K562 (cell line): ENCODE data around the gene PALLD. TPM values are rescaled to one million over a fixed set of nuclear protein-coding genes. Genes with fewer than 3 reads are reported as not detected.

Experiments used
- ATAC-seq: fragments of 200-7000 bp; cut with Tn5 transposase; 3 replicates; pipeline ENCODE4 v1.9.1; 2020; ENCODE audit warnings: moderate library complexity
- BruUV-seq: library from RNA; stranded (reverse); fragments of 400-500 nt; replicated peaks from 2 replicates; lab custom pipeline; 2021; lab: Mats Ljungman, UMichigan
- CTCF ChIA-PET: fragments of 300-600 bp; formaldehyde crosslinking; extraction: SDS; loops from one replicate; lab custom pipeline; 2021; ENCODE audit warnings: low intra/inter-chr PET ratio; lab: Yijun Ruan, JAX
- POLR2A ChIA-PET: fragments of 300-600, 350-650 bp; sonication (Branson Sonifier 250); formaldehyde crosslinking; extraction: SDS; loops from one replicate; lab custom pipeline; 2021; ENCODE audit warnings: antibody characterized with exemption, inconsistent platforms; lab: Yijun Ruan, JAX
- DNase-seq, 4 experiments: peaks; one replicate each; pipeline versions ENCODE4 v3.0.0 to v3.0.0-alpha.2; 2011 to 2018; ENCODE audit warnings: low spot score in 3 of 4, mixed read lengths in 3 of 4; ENCODE audit errors: extremely low read depth in 1 of 4
- FAIRE-seq: peaks from 2 replicates; lab custom pipeline; 2011; peaks lifted over from hg19 to GRCh38; lab: Jason Lieb, UNC
- H2AFZ ChIP-seq: 2 replicates; pipeline ENCODE4 v1.6.0; 2011; ENCODE audit warnings: low read depth, low read length, control low read depth, inconsistent platforms
- H3K27ac ChIP-seq: fragments of 200-600 bp; 3 replicates; pipeline ENCODE4 v1.8.0; 2011; ENCODE audit warnings: low read depth, mild to moderate bottlenecking, control low read depth, inconsistent platforms, low read length, moderate library complexity, mixed read lengths; ENCODE audit errors: extremely low read depth
- H3K27me3 ChIP-seq, 2 experiments: fragments of 300-600 bp in 1 of 2; 2 replicates in 1 of 2; 3 replicates in 1 of 2; pipeline versions ENCODE4 v1.6.0 to v1.8.0; 2011; ENCODE audit warnings: inconsistent platforms in 2 of 2, low read length in 2 of 2, mild to moderate bottlenecking in 1 of 2, mixed read lengths in 1 of 2, moderate library complexity in 1 of 2; ENCODE audit not compliant: control insufficient read depth in 2 of 2, insufficient read depth in 2 of 2
- H3K36me3 ChIP-seq: fragments of 300-600 bp; 3 replicates; pipeline ENCODE4 v1.8.0; 2011; ENCODE audit warnings: mild to moderate bottlenecking, low read length, inconsistent platforms; ENCODE audit not compliant: control insufficient read depth, insufficient read depth
- H3K4me1 ChIP-seq, 2 experiments: fragments of 200-600 bp in 1 of 2; replicated peaks in 1 of 2; 2 replicates in 1 of 2; 3 replicates in 1 of 2; pipeline versions ENCODE4 v1.5.1 to v1.8.0; 2011; ENCODE audit warnings: inconsistent platforms in 2 of 2, low read length in 2 of 2, mild to moderate bottlenecking in 1 of 2, mixed read lengths in 1 of 2, moderate library complexity in 1 of 2; ENCODE audit not compliant: control insufficient read depth in 2 of 2, insufficient read depth in 2 of 2
- H3K4me2 ChIP-seq: 2 replicates; pipeline ENCODE4 v1.6.1; 2011; ENCODE audit warnings: low read length, control low read depth, inconsistent platforms, mixed read lengths; ENCODE audit not compliant: insufficient read depth
- H3K4me3 ChIP-seq: fragments of 200-600 bp; sonication (generic), shearing (Covaris generic); 2 replicates; pipeline ENCODE4 v1.5.1; 2016; ENCODE audit warnings: control low read depth, inconsistent platforms
- H3K79me2 ChIP-seq: fragments of 200-600 bp; 3 replicates; pipeline ENCODE4 v1.8.0; 2011; ENCODE audit warnings: low read length, inconsistent platforms; ENCODE audit not compliant: control insufficient read depth, insufficient read depth
- H3K9ac ChIP-seq, 2 experiments: 2 replicates each; pipeline versions ENCODE4 v1.6.0 to v1.6.1; 2011; ENCODE audit warnings: low read depth in 2 of 2, low read length in 2 of 2, control low read depth in 1 of 2, inconsistent platforms in 1 of 2, mild to moderate bottlenecking in 1 of 2, mixed read lengths in 1 of 2; ENCODE audit not compliant: insufficient read depth in 1 of 2
- H3K9me1 ChIP-seq: one replicate; pipeline ENCODE4 v1.6.0; 2011; ENCODE audit warnings: inconsistent platforms, mild to moderate bottlenecking, low read length, moderate library complexity; ENCODE audit not compliant: control insufficient read depth, insufficient read depth
- H3K9me3 ChIP-seq: replicated peaks from 2 replicates; pipeline ENCODE4 v1.5.1; 2011; ENCODE audit warnings: low read depth, low read length, inconsistent platforms; ENCODE audit not compliant: control insufficient read depth, insufficient read depth
- H4K20me1 ChIP-seq: replicated peaks from 2 replicates; pipeline ENCODE4 v1.6.1; 2011; ENCODE audit warnings: low read length, inconsistent platforms, mixed read lengths; ENCODE audit not compliant: control insufficient read depth, insufficient read depth
- CBFA2T2 ChIP-seq: fragments of 450-650 bp; conservative IDR thresholded peaks from 2 replicates; pipeline ENCODE4 v1.6.1; 2017; ENCODE audit warnings: mild to moderate bottlenecking
- CTCF ChIP-seq, 3 experiments: IDR thresholded peaks in 2 of 3; conservative IDR thresholded peaks in 1 of 3; 2 replicates each; pipeline ENCODE4 v1.5.1; 2011 to 2012; ENCODE audit warnings: low read length in 3 of 3, mild to moderate bottlenecking in 3 of 3, control low read depth in 2 of 3, improper control_type of control experiment in 1 of 3, inconsistent platforms in 1 of 3, low read depth in 1 of 3, mixed read lengths in 1 of 3, moderate library complexity in 1 of 3; ENCODE audit not compliant: insufficient read depth in 2 of 3
- E4F1 ChIP-seq: fragments of 250-450 bp; sonication (Bioruptor Pico); IDR thresholded peaks from 2 replicates; pipeline ENCODE4 v1.5.0; 2021; ENCODE audit warnings: mild to moderate bottlenecking, borderline replicate concordance
- FOXO4 ChIP-seq: fragments of 450-650 bp; formaldehyde crosslinking; IDR thresholded peaks from 2 replicates; pipeline ENCODE4 v1.4.0; 2020; ENCODE audit warnings: mild to moderate bottlenecking, moderate library complexity
- JUNB ChIP-seq: fragments of 450-650 bp; formaldehyde crosslinking; conservative IDR thresholded peaks from 2 replicates; pipeline ENCODE4 v1.4.0; 2020; ENCODE audit warnings: mild to moderate bottlenecking
- MED1 ChIP-seq: sonication (generic); formaldehyde crosslinking; IDR thresholded peaks from 2 replicates; pipeline ENCODE4 v1.8.1; 2023; ENCODE audit warnings: missing genetic modification reagents, borderline replicate concordance
- POLR2H ChIP-seq: IDR thresholded peaks from 2 replicates; pipeline ENCODE4 v1.6.1; 2016; ENCODE audit warnings: missing genetic modification characterization, low read depth, mild to moderate bottlenecking, control low read depth, missing compliant biosample characterization, moderate library complexity
- POLR3G ChIP-seq: IDR thresholded peaks from 2 replicates; pipeline ENCODE4 v1.6.1; 2011; ENCODE audit not compliant: insufficient read length, insufficient replicate concordance; ENCODE audit errors: extremely low read depth
- RBM39 ChIP-seq: fragments of 200-400 bp; formaldehyde crosslinking; optimal IDR thresholded peaks from 2 replicates; pipeline ENCODE3; 2018; ENCODE audit warnings: low read depth, low read length
- TAF7 ChIP-seq: fragments of 450-650 bp; IDR thresholded peaks from 2 replicates; pipeline ENCODE4 v1.6.1; 2016; ENCODE audit warnings: missing genetic modification characterization, missing compliant biosample characterization
- ZNF79 ChIP-seq: fragments of 250-450 bp; sonication (Bioruptor Pico); IDR thresholded peaks from 2 replicates; pipeline ENCODE4 v1.4.0; 2020; ENCODE audit warnings: low read depth, mild to moderate bottlenecking, moderate library complexity
- WGBS: fragments of 100-300 bp; shearing (Covaris generic); methylation state at CpG from one replicate; pipeline ENCODE4 v1.1.6; 2016; ENCODE audit warnings: low coverage, mixed read lengths; ENCODE audit not compliant: insufficient coverage; ENCODE audit errors: missing lambda C conversion rate; 5-methylcytosine and 5-hydroxymethylcytosine counted together
- in situ Hi-C: fragments of 300-500 bp; cut with MboI; formaldehyde crosslinking; loops from 4 replicates; pipeline ENCODE4 v1.15.0; 2018; ENCODE audit warnings: inconsistent platforms, mixed read lengths
- intact Hi-C: fragments of 100-400 bp; cut with micrococcal nuclease; formaldehyde crosslinking; loops from 2 replicates; pipeline ENCODE4 v1.14.2; 2022
- polyA plus RNA-seq, 8 experiments: library from polyadenylated mRNA; depleted of rRNA in 4 of 8; stranded (reverse) in 5 of 8; unstranded in 3 of 8; fragments of >200 nt; fragmentation: Nextera tagmentation in 2 of 8; fragmentation: Illumina TruSeq in 1 of 8; extraction: Ambion mirVana in 2 of 8; extraction: Trizol in 1 of 8; gene quantifications; 2 replicates each; pipeline versions ENCODE4 v1.2.1 to v1.2.3, GENCODE V29; 2011 to 2014; ENCODE audit warnings: inconsistent platforms in 1 of 8, missing spikeins in 1 of 8
- total RNA-seq, 7 experiments: library from RNA; depleted of rRNA in 6 of 7; stranded (reverse); fragments of >200 nt in 6 of 7; fragmentation: Illumina TruSeq in 2 of 7; extraction: Trizol in 2 of 7; gene quantifications; 2 replicates each; pipeline versions ENCODE4 v1.2.1 to v1.2.3, GENCODE V29; 2011 to 2021; ENCODE audit warnings: low replicate concordance in 1 of 7

Gene PALLD
- total and polyA plus RNA-seq, 9 of the 15 experiments (the other 6 are each of a cell fraction or from before 2014, with no cell fraction given) = 0.01 to 0.35 (median 0.06) TPM; not detected in 3

GRCh38 chr4:168621806-168622589 is 125.1 kb downstream of the PALLD start:
- no peaks in the 10 kb centered on the region for H3K79me2 ChIP-seq
- no peaks in the 10 kb centered on the region for H3K36me3 ChIP-seq
- no peak for TF ChIP-seq POLR3G
- TF ChIP-seq POLR2H (tag) = no peak
- TF ChIP-seq JUNB = no peak
- no peak for TF ChIP-seq CTCF (IDR thresholded peaks at IDR 0.05 in 2 of 3, conservative IDR thresholded peaks at IDR 0.05 in 1 of 3; ENCODE audit: insufficient read depth in 2 of 3, low read depth in 1 of 3, low read length in 3 of 3)
- TF ChIP-seq FOXO4 (CRISPR knock-in tag) = no peak
- TF ChIP-seq CBFA2T2 = no peak
- no peak for TF ChIP-seq E4F1 (CRISPR knock-in tag)
- no peak for TF ChIP-seq ZNF79 (CRISPR knock-in tag)
- no peak for TF ChIP-seq RBM39
- no peak for TF ChIP-seq TAF7 (tag)
- no peak for TF ChIP-seq MED1 (CRISPR knock-in tag)
- H3K4me1 ChIP-seq = no peaks in the 10 kb centered on the region
- H3K9ac ChIP-seq = no peak overlapping the region
- no peaks in the 10 kb centered on the region for H3K9me3 ChIP-seq
- H3K4me3 ChIP-seq = no peak overlapping the region
- no peak overlapping the region for H3K27ac ChIP-seq
- intact Hi-C loops (no loop called here), in situ Hi-C loops (no loop called here)
- H3K9me1 ChIP-seq = no peaks in the 10 kb centered on the region
- H3K4me2 ChIP-seq = no peak overlapping the region
- ChIA-PET POLR2A (no interaction called here), CTCF (no interaction called here)
- H3K27me3 ChIP-seq = no peaks in the 10 kb centered on the region; a peak in 1 of 5 replicates
- ATAC-seq = no peak
- 4% methylated on average over 9 of the region's 9 CpGs for WGBS
- no peaks in the 10 kb centered on the region for H4K20me1 ChIP-seq
- no peak overlapping the region for H2AFZ ChIP-seq
- no peak for FAIRE-seq
- no TSS peak for BruUV-seq
- DNase-seq = no peak
